Measurements from ENCODE around the gene PLAAT4.
"Not testable (repeated sequence)": the region's sequence is repeated elsewhere in the genome, so short reads cannot be mapped to it uniquely, and the experiment has no call there.

Gene PLAAT4

GRCh38 chr11:63573881-63574855 is 37.6 kb downstream of the PLAAT4 start:
- no peak for DNase-seq

GRCh38 chr11:63574856-63575602 is 38.4 kb downstream of the PLAAT4 start:
- DNase-seq = no peak

- not testable (repeated sequence) for DNase-seq
These were observed 42.3 kb downstream of the PLAAT4 start for GRCh38 chr11:63578882-63579281.

- DNase-seq = not testable (repeated sequence)
These were observed 44.6 kb downstream of the PLAAT4 start for GRCh38 chr11:63581224-63581623.

GRCh38 chr11:63583357-63583677 is 46.7 kb downstream of the PLAAT4 start:
- no peak for DNase-seq

- no peak for DNase-seq
These were observed 50.0 kb downstream of the PLAAT4 start for GRCh38 chr11:63586451-63587166.

GRCh38 chr11:63589000-63589399 is 52.4 kb downstream of the PLAAT4 start:
- DNase-seq = no peak

GRCh38 chr11:63590024-63590788 is 53.6 kb downstream of the PLAAT4 start:
- no peak for DNase-seq

GRCh38 chr11:63592975-63593395 is 56.4 kb downstream of the PLAAT4 start:
- DNase-seq = peak in 1 of 2 experiments; percentile 26

GRCh38 chr11:63595296-63595695 is 58.7 kb downstream of the PLAAT4 start:
- no peak for DNase-seq
